C4-2B (cell line): Measurements from ENCODE around the gene SPATA18.
A peak's percentile ranks its signal among the peaks of the same experiment; 100 is the strongest.

ENCODE experiments used
- H3K27ac ChIP-seq: fragments of 450-650 bp; 2 replicates; pipeline ENCODE4 v1.5.1; 2017
- CTCF ChIP-seq: fragments of 450-650 bp; conservative IDR thresholded peaks from 2 replicates; pipeline ENCODE4 v1.5.1; 2017; ENCODE audit warnings: mild to moderate bottlenecking
- ZFX ChIP-seq: fragments of 450-650 bp; IDR thresholded peaks from 2 replicates; pipeline ENCODE4 v1.6.1; 2017

The SPATA18 gene

GRCh38 chr4:52105276-52105675, 54.2 kb downstream of the SPATA18 start:
- TF ChIP-seq ZFX: no peak
- no peak for TF ChIP-seq CTCF
- H3K27ac ChIP-seq: no peak overlapping the region

GRCh38 chr4:52106191-52106590, 55.1 kb downstream of the SPATA18 start:
- TF ChIP-seq CTCF (no peak), ZFX (no peak)
- H3K27ac ChIP-seq: no peak overlapping the region

- H3K27ac ChIP-seq: no peak overlapping the region
- no peak for TF ChIP-seq ZFX
- TF ChIP-seq CTCF: no peak
Measured at GRCh38 chr4:52106660-52107059, 55.6 kb downstream of the SPATA18 start.

GRCh38 chr4:52107336-52107735, 56.2 kb downstream of the SPATA18 start:
- TF ChIP-seq CTCF (no peak), ZFX (no peak)

GRCh38 chr4:52107745-52108144, 56.6 kb downstream of the SPATA18 start:
- H3K27ac ChIP-seq: no peak overlapping the region
- peak; percentile 18 for TF ChIP-seq CTCF
- no peak for TF ChIP-seq ZFX

More at GRCh38 chr4:52107336-52107735, 56.2 kb downstream of the SPATA18 start:
- H3K27ac ChIP-seq: no peak overlapping the region

GRCh38 chr4:52110171-52110570, 59.1 kb downstream of the SPATA18 start:
- TF ChIP-seq CTCF (no peak), ZFX (no peak)
- no peak overlapping the region for H3K27ac ChIP-seq

- TF ChIP-seq CTCF: no peak
- TF ChIP-seq ZFX: no peak
- no peak overlapping the region for H3K27ac ChIP-seq
Measured at GRCh38 chr4:52111995-52112394, 60.9 kb downstream of the SPATA18 start.
